SK-N-SH (cell line): Measurements from ENCODE around the gene TEKT5.

ENCODE experiments used
- CHD2 ChIP-seq: fragments of 150-350 bp; IDR thresholded peaks from 2 replicates; pipeline ENCODE4 v1.6.1; 2018; ENCODE audit warnings: low read length; ENCODE audit not compliant: partially characterized antibody
- EP300 ChIP-seq, 2 experiments: IDR thresholded peaks; 2 replicates each; pipeline versions ENCODE4 v1.4.0 to v1.6.1; 2012; ENCODE audit warnings: borderline replicate concordance in 1 of 2, low read depth in 1 of 2, low read length in 1 of 2
- GATA2 ChIP-seq: sonication (generic); formaldehyde crosslinking; IDR thresholded peaks from 2 replicates; pipeline ENCODE4 v1.5.0; 2020; ENCODE audit warnings: mild to moderate bottlenecking, missing genetic modification reagents
- IRF3 ChIP-seq: fragments of 150-350 bp; IDR thresholded peaks from 2 replicates; pipeline ENCODE4 v1.6.1; 2016; ENCODE audit warnings: mild to moderate bottlenecking, low read depth, low read length
- POLR2AphosphoS5 ChIP-seq: IDR thresholded peaks from 2 replicates; pipeline ENCODE4 v1.6.1; 2012; ENCODE audit warnings: low read depth, low read length
- REST ChIP-seq: IDR thresholded peaks from 2 replicates; pipeline ENCODE4 v1.6.1; 2012; ENCODE audit warnings: mild to moderate bottlenecking, low read depth, low read length, moderate library complexity
- SMC3 ChIP-seq: IDR thresholded peaks from 2 replicates; pipeline ENCODE4 v1.6.1; 2012; ENCODE audit warnings: low read depth, low read length, improper control_type of control experiment
- USF2 ChIP-seq: fragments of 150-350 bp; IDR thresholded peaks from 2 replicates; pipeline ENCODE4 v1.6.1; 2017; ENCODE audit warnings: antibody characterized with exemption, low read length, low read depth, borderline replicate concordance
- YY1 ChIP-seq: IDR thresholded peaks from 2 replicates; pipeline ENCODE4 v1.4.0; 2012; ENCODE audit warnings: low read depth, mild to moderate bottlenecking
- TF ChIP-seq, protein P1 (sequence below): fragments of 200-600 bp; sonication (generic); IDR thresholded peaks from 2 replicates; pipeline ENCODE4 v1.6.1; 2017; ENCODE audit warnings: antibody characterized with exemption, mild to moderate bottlenecking, moderate library complexity

GRCh38 chr16:10667239-10667638 lies 27.5 kb downstream of the TEKT5 start:
- TF ChIP-seq, protein P1, sequence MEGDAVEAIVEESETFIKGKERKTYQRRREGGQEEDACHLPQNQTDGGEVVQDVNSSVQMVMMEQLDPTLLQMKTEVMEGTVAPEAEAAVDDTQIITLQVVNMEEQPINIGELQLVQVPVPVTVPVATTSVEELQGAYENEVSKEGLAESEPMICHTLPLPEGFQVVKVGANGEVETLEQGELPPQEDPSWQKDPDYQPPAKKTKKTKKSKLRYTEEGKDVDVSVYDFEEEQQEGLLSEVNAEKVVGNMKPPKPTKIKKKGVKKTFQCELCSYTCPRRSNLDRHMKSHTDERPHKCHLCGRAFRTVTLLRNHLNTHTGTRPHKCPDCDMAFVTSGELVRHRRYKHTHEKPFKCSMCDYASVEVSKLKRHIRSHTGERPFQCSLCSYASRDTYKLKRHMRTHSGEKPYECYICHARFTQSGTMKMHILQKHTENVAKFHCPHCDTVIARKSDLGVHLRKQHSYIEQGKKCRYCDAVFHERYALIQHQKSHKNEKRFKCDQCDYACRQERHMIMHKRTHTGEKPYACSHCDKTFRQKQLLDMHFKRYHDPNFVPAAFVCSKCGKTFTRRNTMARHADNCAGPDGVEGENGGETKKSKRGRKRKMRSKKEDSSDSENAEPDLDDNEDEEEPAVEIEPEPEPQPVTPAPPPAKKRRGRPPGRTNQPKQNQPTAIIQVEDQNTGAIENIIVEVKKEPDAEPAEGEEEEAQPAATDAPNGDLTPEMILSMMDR = no peak
- TF ChIP-seq IRF3 (no peak), YY1 (no peak), EP300 (IDR thresholded peaks at IDR 0.05; ENCODE audit: borderline replicate concordance in 1 of 2, low read depth in 1 of 2, low read length in 1 of 2) (no peak), POLR2AphosphoS5 (no peak), GATA2 (CRISPR knock-in tag) (no peak), CHD2 (no peak), REST (no peak), SMC3 (no peak), USF2 (no peak)
